Head of caudate nucleus (tissue), 42 donors: ENCODE measurements around the gene IL25.

Experiments used
- DNase-seq, 42 donors: peaks; one replicate each; pipeline versions ENCODE4 v3.0.0 to v3.0.0-alpha.2; 2020 to 2021; ENCODE audit warnings: mixed read lengths in 7 of 42
- intact Hi-C: fragments of 100-400 bp; cut with DNase I; formaldehyde crosslinking; loops from one replicate; pipeline ENCODE4 v1.15.0; 2022

IL25 gene

GRCh38 chr14:23372509-23372908 lies at the start of gene IL25:
TSS of gene IL25 (plus strand) at chr14:23372809.
- no peak for DNase-seq
- intact Hi-C loops = no loop called here

GRCh38 chr14:23323838-23324454 lies 48.7 kb upstream of the IL25 start:
- DNase-seq = peak in 1 of 42 donors; percentile 33
- intact Hi-C loops = loop anchor here (5.0 to 10.0 kb wide), 3 partner anchors 38 to 231 kb away; partner anchors contain the start of genes NGDN, THTPA and ZFHX2

- DNase-seq = peak in 1 of 42 donors; percentile 24
- intact Hi-C loops = loop anchor here (5.0 to 10.0 kb wide), 3 partner anchors 38 to 230 kb away; partner anchors contain the start of genes NGDN, THTPA and ZFHX2
Measured at GRCh38 chr14:23324455-23324846, 48.2 kb upstream of the IL25 start.

- peak in 1 of 42 donors; percentile 34 for DNase-seq
- intact Hi-C loops = loop anchor here (5.0 to 10.0 kb wide), 3 partner anchors 37 to 230 kb away; partner anchors contain the start of genes NGDN, THTPA and ZFHX2
Measured at GRCh38 chr14:23324993-23325392, 47.6 kb upstream of the IL25 start.

- intact Hi-C loops = loop anchor here (10.0 kb wide), 1 partner anchor 229 kb away; the partner anchor contains the start of genes THTPA and ZFHX2
Measured at GRCh38 chr14:23325746-23326145, 46.9 kb upstream of the IL25 start.

GRCh38 chr14:23326491-23327332 lies 45.9 kb upstream of the IL25 start:
- DNase-seq = peak in 1 of 42 donors; percentile 40
- intact Hi-C loops = loop anchor here (10.0 kb wide), 1 partner anchor 228 kb away; the partner anchor contains the start of genes THTPA and ZFHX2

More at GRCh38 chr14:23325746-23326145, 46.9 kb upstream of the IL25 start:
- DNase-seq = peak in 1 of 42 donors; percentile 36

- intact Hi-C loops = loop anchor here (2.0 to 10.0 kb wide), 2 partner anchors 53 to 227 kb away; partner anchors contain the start of genes THTPA and ZFHX2
- DNase-seq = peak in 40 of 42 donors; percentile 68 to 94 (median 82)
Measured at GRCh38 chr14:23327947-23328744, 44.5 kb upstream of the IL25 start.

GRCh38 chr14:23335623-23336022 lies 37.0 kb upstream of the IL25 start:
- intact Hi-C loops = no loop called here
- peak in 1 of 42 donors; percentile 22 for DNase-seq

GRCh38 chr14:23339506-23340268 lies 32.9 kb upstream of the IL25 start:
- intact Hi-C loops = loop anchor here (10.0 kb wide), 1 partner anchor 105 kb away; no protein-coding TSS in a partner anchor
- DNase-seq = no peak

- DNase-seq = peak in 2 of 42 donors; percentile 12 to 39
Measured at GRCh38 chr14:23344481-23344880, 28.1 kb upstream of the IL25 start.

GRCh38 chr14:23345987-23346692 lies 26.5 kb upstream of the IL25 start:
- intact Hi-C loops = loop anchor here (10.0 kb wide), 1 partner anchor 99 kb away; no protein-coding TSS in a partner anchor
- peak in 3 of 42 donors; percentile 16 to 44 (median 25) for DNase-seq

More at GRCh38 chr14:23344481-23344880, 28.1 kb upstream of the IL25 start:
- intact Hi-C loops = loop anchor here (10.0 kb wide), 1 partner anchor 100 kb away; no protein-coding TSS in a partner anchor

GRCh38 chr14:23346693-23347405 lies 25.8 kb upstream of the IL25 start:
- intact Hi-C loops = loop anchor here (10.0 kb wide), 1 partner anchor 98 kb away; no protein-coding TSS in a partner anchor
- peak in 2 of 42 donors; percentile 25 to 41 for DNase-seq

- intact Hi-C loops = loop anchor here (10.0 kb wide), 1 partner anchor 97 kb away; no protein-coding TSS in a partner anchor
- peak in 2 of 42 donors; percentile 25 to 37 for DNase-seq
Measured at GRCh38 chr14:23347406-23348296, 25.0 kb upstream of the IL25 start.

GRCh38 chr14:23348297-23348655 lies 24.3 kb upstream of the IL25 start:
- intact Hi-C loops = loop anchor here (10.0 kb wide), 1 partner anchor 97 kb away; no protein-coding TSS in a partner anchor

GRCh38 chr14:23349156-23349845 lies 23.3 kb upstream of the IL25 start:
- DNase-seq = peak in 2 of 42 donors; percentile 20 to 27
- intact Hi-C loops = loop anchor here (10.0 kb wide), 1 partner anchor 96 kb away; no protein-coding TSS in a partner anchor

More at GRCh38 chr14:23348297-23348655, 24.3 kb upstream of the IL25 start:
- peak in 2 of 42 donors; percentile 20 to 31 for DNase-seq
